NCI-H2081 treated with DMSO at 0.1 percent for 48 hours (cell line): ENCODE data around the gene IL1RAPL1.

Experiments
- DNase-seq: peaks from one replicate; lab custom pipeline; 2025; lab: John Stamatoyannopoulos, UW

Gene IL1RAPL1

GRCh38 chrX:29432534-29432933 is 845.3 kb downstream of the IL1RAPL1 start:
- DNase-seq, result no peak

GRCh38 chrX:29434939-29435338 is 847.7 kb downstream of the IL1RAPL1 start:
- no peak for DNase-seq

- DNase-seq, result no peak
These were observed 848.1 kb downstream of the IL1RAPL1 start for GRCh38 chrX:29435396-29435795.

GRCh38 chrX:29447867-29448266 is 860.6 kb downstream of the IL1RAPL1 start:
- DNase-seq, result no peak

- no peak for DNase-seq
These were observed 866.1 kb downstream of the IL1RAPL1 start for GRCh38 chrX:29453333-29453732.

GRCh38 chrX:29455702-29456101 is 868.5 kb downstream of the IL1RAPL1 start:
- no peak for DNase-seq

DNA sequence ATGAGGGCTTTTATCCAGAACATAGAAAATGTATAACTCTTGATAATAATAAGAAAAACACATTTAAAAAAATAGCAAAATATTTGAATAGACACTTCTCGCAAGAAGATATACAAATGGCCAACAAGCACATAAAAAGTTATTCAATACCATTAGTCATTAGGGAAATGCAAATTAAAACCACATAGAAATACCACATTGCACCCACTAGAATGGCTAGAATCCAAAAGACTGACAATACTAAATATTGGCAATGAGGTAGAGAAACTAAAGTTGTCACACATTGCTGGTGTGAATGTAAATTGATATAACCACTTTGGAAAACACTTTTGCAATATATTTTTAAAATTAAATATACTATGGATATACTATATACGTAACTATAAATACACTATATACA is 873.8 kb downstream of the IL1RAPL1 start:
- no peak for DNase-seq

DNA sequence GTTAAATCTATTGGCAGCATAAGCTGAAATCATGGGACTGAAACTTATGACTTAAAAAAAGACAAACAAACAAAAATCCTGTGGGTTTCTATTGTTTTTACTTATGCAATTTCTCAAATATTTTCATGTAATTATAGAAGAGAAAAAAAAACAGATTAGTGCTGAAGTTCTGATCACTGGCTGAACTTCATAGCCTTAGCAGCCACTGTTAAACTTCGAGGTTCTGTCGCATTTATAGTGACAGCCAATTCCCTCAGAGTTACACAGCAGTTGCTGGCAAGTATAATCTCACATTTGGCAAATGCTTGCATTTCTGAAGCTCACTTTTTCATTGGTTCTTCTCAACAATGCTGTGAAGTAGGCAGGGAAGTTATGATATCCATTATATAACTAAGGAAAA is 879.2 kb downstream of the IL1RAPL1 start:
- DNase-seq, result no peak

GRCh38 chrX:29468911-29469494 is 881.8 kb downstream of the IL1RAPL1 start:
- DNase-seq, result no peak

- DNase-seq, result no peak
These were observed 882.8 kb downstream of the IL1RAPL1 start for GRCh38 chrX:29470030-29470429.

GRCh38 chrX:29471829-29472228 is 884.6 kb downstream of the IL1RAPL1 start:
- DNase-seq, result no peak

DNA sequence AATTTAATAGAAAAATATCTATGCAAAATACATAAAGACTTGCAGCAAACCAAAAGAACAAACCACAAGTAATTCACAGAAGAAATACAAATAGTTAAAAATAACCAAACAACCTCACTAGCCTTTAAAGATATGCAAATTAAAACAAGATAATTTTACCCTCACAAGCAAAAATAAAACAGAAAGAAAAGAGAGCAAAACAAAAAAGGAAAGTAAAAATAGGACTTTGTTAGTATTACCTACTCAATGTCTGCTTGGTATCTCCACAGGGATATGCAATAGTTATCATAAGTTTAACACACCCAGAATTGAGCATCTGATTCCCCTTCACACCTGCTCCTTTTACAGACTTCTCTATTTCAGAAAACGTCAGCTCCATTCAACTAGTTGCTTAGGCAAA is 890.6 kb downstream of the IL1RAPL1 start:
- no peak for DNase-seq

DNA sequence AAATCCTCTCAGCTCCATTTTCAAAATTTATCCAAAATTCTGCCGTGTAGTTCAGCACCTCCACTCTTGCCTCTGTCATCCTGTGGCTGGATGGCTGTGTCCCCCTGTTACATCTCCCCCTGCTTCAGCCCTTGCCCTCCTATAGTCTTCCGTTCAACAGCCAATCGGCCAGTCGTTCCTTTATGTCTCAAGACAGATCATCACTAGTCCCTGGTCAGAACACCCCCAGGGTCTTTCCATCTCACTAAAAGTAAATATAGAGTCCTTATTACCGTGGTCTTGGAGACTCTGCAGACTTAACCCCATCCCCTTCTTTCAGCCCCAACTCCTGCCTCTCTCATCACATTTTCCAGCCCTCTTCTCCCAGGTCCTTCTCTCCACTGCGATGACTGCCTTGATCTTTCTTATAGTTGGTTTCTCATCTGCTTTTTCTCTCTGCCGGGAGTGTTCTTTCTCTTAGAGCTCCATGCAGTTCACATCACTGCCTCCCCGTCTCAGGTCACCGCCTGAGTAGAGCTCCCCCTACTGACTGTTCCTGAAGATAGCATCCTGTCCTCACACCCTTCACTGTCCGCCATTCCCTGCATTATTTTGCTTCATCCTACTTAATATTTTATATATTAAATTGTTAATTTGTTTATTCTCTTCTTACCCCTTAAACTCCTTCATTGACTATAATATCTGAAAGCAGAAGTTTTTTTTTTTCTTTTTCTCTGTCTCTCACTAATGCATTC is 891.3 kb downstream of the IL1RAPL1 start:
- DNase-seq, result no peak

- DNase-seq, result no peak
These were observed 900.0 kb downstream of the IL1RAPL1 start for GRCh38 chrX:29487214-29487613.

- no peak for DNase-seq
These were observed 900.5 kb downstream of the IL1RAPL1 start for GRCh38 chrX:29487714-29488113.

GRCh38 chrX:29488919-29489318 is 901.7 kb downstream of the IL1RAPL1 start:
- DNase-seq, result no peak

DNA sequence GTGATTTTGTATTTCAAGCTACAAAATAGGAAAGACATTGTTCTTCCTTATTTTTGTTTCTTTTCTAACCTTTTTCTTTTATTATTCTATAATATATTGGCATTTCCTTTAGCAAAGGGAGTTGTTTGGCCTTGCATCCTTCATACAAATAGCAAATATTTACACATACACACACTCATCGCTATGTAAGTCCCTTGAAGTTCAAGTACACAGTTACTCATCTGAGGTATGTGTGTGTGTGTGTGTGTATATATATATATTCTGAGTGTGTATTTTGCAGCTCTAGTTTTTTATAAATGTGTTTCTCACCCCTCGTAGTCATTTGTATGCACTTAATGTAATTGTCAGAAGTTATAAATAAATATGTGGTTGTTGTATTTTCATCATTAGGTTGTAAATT is 903.4 kb downstream of the IL1RAPL1 start:
- no peak for DNase-seq

DNA sequence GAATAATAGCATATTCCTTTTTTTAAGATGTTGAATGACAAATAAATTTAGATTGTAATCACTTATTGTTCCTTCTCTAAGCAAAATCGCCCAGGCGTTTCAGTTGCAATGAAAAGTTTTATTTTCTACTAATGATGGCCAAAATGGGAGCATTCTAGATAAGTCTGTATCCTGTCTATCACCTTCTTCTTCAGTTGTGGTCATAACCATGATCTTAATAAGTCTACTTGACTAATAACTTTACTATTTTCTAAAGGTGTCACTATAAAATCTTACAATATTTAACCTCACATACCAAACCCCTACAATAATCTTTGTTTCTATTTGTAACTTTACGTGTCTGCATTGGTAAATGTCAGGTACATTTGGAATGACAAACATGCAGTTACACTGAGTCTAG is 904.4 kb downstream of the IL1RAPL1 start:
- DNase-seq, result no peak

DNA sequence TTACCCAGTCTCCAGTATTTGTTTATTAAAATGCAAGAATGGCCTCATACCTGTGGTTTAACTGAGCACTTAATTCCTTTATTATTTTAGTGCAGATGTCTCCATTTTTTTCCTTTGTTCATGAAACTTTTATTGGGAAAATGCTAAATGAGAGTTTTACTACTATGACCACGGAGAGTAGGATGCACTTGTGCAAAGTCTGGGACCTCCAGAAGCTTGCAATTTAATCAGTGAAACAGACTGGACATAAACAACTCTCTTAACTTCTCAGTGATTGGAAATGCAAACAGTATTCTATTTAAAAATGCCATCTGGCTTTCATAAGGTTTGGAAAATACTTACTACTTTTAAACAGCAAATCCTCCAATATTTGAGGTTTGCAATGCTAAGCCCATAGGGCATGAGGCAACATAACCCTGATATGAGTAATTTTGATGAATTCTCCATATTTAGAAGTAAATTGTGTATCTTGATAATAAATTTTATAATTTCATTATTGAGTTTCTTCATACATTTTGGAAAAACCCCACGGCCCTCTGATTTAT is 909.5 kb downstream of the IL1RAPL1 start:
- DNase-seq, result no peak

GRCh38 chrX:29506729-29507128 is 919.5 kb downstream of the IL1RAPL1 start:
- DNase-seq, result no peak

DNA sequence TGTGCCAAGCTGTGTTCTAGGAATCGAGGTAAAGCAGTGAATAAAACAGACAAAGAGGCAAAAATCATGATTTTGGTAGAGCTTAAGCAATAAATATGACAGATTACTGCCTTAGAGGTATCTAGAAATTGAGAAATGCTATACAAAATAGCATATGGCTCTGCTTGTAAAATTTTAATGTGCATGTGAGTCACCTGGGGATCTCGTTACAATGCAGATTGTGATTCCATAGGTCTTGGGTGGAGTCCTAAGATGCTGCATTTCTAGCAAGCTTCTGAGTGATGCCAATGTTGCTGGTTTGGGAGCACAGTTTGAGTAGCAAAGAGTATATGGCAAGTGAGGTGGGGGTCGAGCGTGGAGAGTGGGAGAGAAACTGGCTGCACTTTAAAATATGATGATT is 930.9 kb downstream of the IL1RAPL1 start:
- DNase-seq, result no peak

GRCh38 chrX:29528281-29528680 is 941.0 kb downstream of the IL1RAPL1 start:
- no peak for DNase-seq

- no peak for DNase-seq
These were observed 943.3 kb downstream of the IL1RAPL1 start for GRCh38 chrX:29530501-29530900.

DNA sequence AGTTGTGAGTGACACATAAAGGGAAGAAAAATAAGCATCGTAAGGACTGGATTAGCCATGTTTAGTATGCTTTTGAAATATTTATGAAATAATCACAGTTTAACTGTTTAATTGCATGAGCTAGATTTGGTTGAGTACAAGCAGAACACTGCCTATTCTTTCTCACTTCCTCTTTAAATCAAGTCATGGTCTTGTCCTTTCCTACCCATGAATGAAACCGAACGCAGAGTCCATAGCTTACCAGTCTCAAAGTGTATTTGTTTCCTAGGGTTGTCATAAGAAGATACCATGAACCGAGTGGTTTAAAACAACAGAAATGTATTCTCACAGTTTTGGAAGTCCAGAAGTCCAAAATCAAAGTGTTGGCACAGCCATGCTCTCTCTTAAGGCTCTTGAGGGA is 944.1 kb downstream of the IL1RAPL1 start:
- no peak for DNase-seq
